Mucosa of rectum (tissue), 2 donors: ENCODE measurements around the gene KIF18A.
"Not testable (repeated sequence)": the region's sequence is repeated elsewhere in the genome, so short reads cannot be mapped to it uniquely, and the experiment has no call there.

Source experiments
- H3K27ac ChIP-seq, 2 donors: one replicate each; pipeline ENCODE4 v1.7.0; 2013; ENCODE audit warnings: inconsistent platforms in 2 of 2, low read depth in 2 of 2, low read length in 2 of 2
- H3K27me3 ChIP-seq, 2 donors: one replicate each; pipeline ENCODE4 v1.7.0; 2013; ENCODE audit warnings: low read length in 2 of 2; ENCODE audit not compliant: control insufficient read depth in 2 of 2, insufficient read depth in 2 of 2
- H3K36me3 ChIP-seq, 2 donors: one replicate each; pipeline ENCODE4 v1.7.0; 2013; ENCODE audit warnings: low read length in 2 of 2; ENCODE audit not compliant: control insufficient read depth in 2 of 2, insufficient read depth in 2 of 2
- H3K4me1 ChIP-seq, 2 donors: one replicate each; pipeline ENCODE4 v1.7.0; 2013; ENCODE audit warnings: low read length in 2 of 2, mild to moderate bottlenecking in 1 of 2; ENCODE audit not compliant: control insufficient read depth in 2 of 2, insufficient read depth in 2 of 2
- H3K4me3 ChIP-seq, 2 donors: one replicate each; pipeline ENCODE4 v1.7.0; 2013; ENCODE audit warnings: low read length in 2 of 2
- H3K9ac ChIP-seq, 2 donors: one replicate each; pipeline ENCODE4 v1.7.0; 2013; ENCODE audit warnings: low read length in 2 of 2, low read depth in 1 of 2, mild to moderate bottlenecking in 1 of 2
- H3K9me3 ChIP-seq, 2 donors: one replicate each; pipeline ENCODE4 v1.7.0; 2013; ENCODE audit warnings: low read length in 2 of 2; ENCODE audit not compliant: control insufficient read depth in 2 of 2
- donor health status: healthy.
- donor health status: Normal muscosa, but diverticular disease.

KIF18A gene

DNA sequence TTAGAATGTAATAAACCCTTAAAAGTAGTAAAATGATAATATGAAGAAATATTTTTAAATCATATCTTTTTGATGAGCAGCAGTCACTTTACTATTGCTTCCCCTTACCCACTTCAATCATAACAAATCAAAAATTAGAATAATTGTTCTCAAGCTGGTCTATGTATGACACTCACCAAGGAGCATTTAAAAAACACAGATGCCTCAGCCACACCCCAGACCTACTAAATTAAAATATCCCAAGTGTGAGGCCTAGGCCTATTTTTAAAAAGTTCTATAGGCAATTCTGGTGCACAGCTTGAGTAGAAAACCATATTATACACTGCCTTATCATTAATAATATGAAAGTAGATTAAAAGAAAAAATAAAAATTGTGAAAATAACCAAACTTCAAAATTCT lies 15.2 kb downstream of the KIF18A start:
- Histone ChIP-seq H3K9me3 (no peaks in the 10 kb centered on the region), H3K9ac (no peak overlapping the region), H3K27ac (no peak overlapping the region), H3K4me1 (no peaks in the 10 kb centered on the region), H3K27me3 (no peaks in the 10 kb centered on the region), H3K4me3 (no peak overlapping the region), H3K36me3 (no peaks in the 10 kb centered on the region)

DNA sequence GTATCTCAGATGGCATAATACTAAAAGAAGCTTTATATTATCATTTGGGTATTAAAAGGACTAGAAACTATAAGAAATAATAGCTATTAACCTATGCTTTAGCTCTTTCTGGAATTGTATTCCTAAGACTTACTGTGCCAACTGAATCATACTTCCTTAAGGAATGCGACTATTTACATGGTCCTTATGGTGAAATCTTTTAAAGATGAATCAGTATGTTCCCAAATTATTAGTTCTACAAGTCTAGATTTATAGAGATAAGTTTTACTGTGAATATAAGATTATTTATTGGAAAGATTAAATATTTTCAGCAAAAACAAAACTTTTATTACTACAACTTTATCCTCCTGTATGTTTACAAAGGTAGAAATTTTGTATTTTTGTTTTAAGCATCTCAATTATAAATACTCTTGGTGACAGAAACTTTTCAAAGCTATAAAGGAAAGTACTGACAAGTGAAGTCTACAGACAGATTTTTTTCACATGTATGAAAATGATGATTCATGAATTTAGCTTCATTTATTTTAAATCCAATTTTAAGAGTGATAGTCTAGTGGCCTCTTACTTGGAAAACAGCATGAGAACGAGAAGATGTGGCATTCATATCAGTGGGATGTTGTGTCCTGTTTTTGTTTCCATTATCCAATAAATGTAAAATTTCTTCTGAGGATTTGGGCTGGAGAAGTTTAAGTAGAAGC lies 17.8 kb downstream of the KIF18A start:
- no peak overlapping the region for H3K27ac ChIP-seq
- H3K4me1 ChIP-seq, result no peaks in the 10 kb centered on the region
- H3K9me3 ChIP-seq, result no peaks in the 10 kb centered on the region
- no peak overlapping the region for H3K9ac ChIP-seq
- H3K4me3 ChIP-seq, result no peak overlapping the region
- no peaks in the 10 kb centered on the region for H3K36me3 ChIP-seq
- no peaks in the 10 kb centered on the region for H3K27me3 ChIP-seq

DNA sequence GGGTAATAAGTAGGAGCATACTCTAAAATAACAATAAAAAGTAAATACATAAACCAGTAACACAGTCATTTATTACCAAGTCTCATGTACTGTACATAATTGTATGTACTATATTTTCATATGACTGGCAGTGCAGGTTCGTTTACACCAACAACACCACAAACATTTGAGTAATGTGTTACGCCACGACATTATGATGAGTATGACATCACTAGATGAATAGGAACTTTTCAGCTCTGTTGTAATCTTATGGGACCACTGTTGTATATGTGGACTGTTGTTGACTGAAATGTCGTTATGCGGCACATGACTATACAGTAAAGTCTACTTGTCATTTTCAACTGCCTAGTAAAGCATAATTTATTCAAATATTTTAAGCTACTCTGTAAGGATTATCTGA lies 18.6 kb downstream of the KIF18A start:
- Histone ChIP-seq H3K4me3 (no peak overlapping the region), H3K9ac (no peak overlapping the region), H3K36me3 (no peaks in the 10 kb centered on the region), H3K27me3 (no peaks in the 10 kb centered on the region), H3K4me1 (no peaks in the 10 kb centered on the region), H3K9me3 (no peaks in the 10 kb centered on the region), H3K27ac (no peak overlapping the region)

DNA sequence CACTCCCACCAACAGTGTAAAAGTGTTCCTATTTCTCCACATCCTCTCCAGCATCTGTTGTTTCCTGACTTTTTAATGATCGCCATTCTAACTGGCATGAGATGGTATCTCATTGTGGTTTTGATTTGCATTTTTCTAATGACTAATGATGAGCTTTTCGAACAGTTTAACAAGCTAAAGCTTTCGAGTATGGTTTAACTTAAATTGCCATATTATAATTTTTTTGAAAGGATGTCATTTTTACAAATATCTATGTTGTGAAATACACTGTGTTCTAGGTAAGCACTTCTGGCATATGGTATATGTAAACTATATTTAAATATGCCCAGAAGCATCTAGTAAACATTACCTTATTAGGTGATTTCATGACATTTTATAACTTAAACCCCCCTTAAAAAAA lies 20.3 kb downstream of the KIF18A start:
- not testable (repeated sequence) for H3K27me3 ChIP-seq, H3K27ac ChIP-seq, H3K9ac ChIP-seq, H3K4me3 ChIP-seq, H3K9me3 ChIP-seq, H3K4me1 ChIP-seq, H3K36me3 ChIP-seq

DNA sequence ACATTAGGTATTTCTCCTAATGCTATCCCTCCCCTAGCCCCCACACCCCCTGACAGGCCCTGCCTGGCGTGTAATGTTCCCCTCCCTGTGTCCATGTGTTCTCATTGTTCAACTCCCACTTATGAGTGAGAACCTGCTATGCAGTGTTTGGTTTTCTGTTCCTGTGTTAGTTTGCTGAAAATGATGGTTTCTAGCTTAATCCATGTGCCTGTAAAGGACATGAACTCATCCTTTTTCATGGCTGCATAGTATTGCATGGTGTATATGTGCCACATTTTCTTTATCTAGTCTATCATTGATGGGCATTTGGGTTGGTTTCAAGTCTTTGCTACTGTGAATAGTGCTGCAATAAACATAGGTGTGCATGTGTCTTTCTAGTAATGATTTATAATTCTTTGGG lies 20.8 kb downstream of the KIF18A start:
- not testable (repeated sequence) for H3K4me3 ChIP-seq, H3K27me3 ChIP-seq, H3K4me1 ChIP-seq, H3K36me3 ChIP-seq, H3K9ac ChIP-seq, H3K27ac ChIP-seq, H3K9me3 ChIP-seq

DNA sequence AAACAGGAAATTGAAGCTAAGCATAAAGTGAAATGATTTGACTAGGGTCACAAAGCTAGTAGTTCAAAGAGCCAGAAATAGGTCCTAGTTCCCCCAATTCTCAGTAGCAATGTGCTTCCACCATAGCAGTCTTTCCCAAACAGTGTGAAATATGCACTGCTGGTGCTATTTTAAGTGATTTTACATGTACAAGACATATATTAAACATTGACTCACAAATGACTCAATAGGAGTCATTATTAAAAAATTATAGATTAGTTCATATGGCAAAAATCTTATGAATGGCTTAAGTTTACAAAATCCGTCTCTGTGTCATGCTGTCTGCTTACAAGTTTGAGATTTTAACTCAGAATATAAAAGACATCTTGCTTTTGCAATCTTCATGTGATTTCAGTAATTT lies 21.4 kb downstream of the KIF18A start:
- H3K4me1 ChIP-seq, result no peaks in the 10 kb centered on the region

DNA sequence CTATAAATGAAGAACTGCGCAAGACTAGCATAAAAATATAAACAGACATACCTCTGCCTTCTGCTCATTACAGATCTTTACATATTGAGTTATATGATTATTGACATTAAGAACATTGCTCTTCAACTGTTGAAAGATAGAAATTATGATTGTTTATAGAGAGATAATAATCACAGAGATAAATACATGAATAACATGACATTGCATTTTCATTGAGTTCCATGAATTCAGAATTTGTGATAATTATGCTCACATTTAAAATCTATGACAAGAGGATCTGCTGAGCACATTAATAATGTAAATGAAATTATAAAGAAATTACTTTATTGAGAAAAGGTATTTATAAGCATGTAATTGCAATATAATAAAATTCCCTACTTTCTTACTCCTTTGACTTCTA lies 24.8 kb downstream of the KIF18A start:
- H3K36me3 ChIP-seq, result no peaks in the 10 kb centered on the region
- H3K9me3 ChIP-seq, result no peaks in the 10 kb centered on the region
- no peaks in the 10 kb centered on the region for H3K4me1 ChIP-seq
- no peak overlapping the region for H3K27ac ChIP-seq
- H3K4me3 ChIP-seq, result no peak overlapping the region
- no peaks in the 10 kb centered on the region for H3K27me3 ChIP-seq
- H3K9ac ChIP-seq, result no peak overlapping the region

More for the DNA sequence above, 21.4 kb downstream of the KIF18A start:
- H3K9ac ChIP-seq, result no peak overlapping the region
- no peak overlapping the region for H3K27ac ChIP-seq
- H3K9me3 ChIP-seq, result no peaks in the 10 kb centered on the region
- H3K36me3 ChIP-seq, result no peaks in the 10 kb centered on the region
- H3K27me3 ChIP-seq, result no peaks in the 10 kb centered on the region
- no peak overlapping the region for H3K4me3 ChIP-seq

DNA sequence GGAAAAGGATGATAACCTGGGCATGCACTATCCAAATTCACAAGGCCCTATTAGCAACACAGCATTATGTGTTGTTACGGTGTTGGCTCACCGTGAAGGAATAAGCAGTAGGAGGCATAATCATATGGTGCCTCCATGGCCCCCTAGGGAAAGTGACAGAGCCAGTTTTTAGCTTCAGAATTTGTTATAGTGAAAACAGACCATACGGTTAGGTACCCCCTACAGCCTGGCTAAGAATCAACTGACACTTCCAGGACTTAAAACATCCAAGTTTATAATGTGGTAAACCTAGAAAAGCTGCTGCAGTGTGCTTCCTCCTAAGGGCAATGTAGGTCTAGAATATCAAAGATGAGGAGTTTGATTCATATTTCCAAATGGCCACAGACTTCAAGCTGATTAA lies 30.4 kb downstream of the KIF18A start:
- Histone ChIP-seq H3K36me3 (no peaks in the 10 kb centered on the region), H3K9me3 (no peaks in the 10 kb centered on the region), H3K27me3 (no peaks in the 10 kb centered on the region), H3K4me3 (no peak overlapping the region), H3K4me1 (no peaks in the 10 kb centered on the region), H3K9ac (no peak overlapping the region), H3K27ac (no peak overlapping the region)

DNA sequence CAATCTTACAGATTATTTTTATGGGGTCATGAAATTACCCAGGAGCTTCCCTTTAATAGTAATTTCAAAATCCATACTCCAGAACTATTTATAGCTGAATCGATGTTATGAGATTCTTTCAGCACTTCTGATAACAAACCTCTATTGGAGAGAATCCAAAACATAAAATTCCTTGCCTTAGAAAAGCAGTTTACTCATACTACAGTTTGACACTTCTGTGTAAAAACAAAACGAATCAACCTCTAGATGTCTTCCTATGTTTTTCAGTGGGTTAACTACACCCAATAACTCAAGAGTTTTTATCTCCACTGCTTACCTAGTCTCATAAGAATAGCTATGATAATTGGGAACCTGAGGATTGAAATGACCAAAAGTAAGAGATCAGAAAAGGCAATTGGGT lies 35.6 kb downstream of the KIF18A start:
- Histone ChIP-seq H3K9me3 (no peaks in the 10 kb centered on the region), H3K27me3 (no peaks in the 10 kb centered on the region), H3K4me1 (no peaks in the 10 kb centered on the region), H3K36me3 (no peaks in the 10 kb centered on the region), H3K4me3 (no peak overlapping the region), H3K27ac (no peak overlapping the region), H3K9ac (no peak overlapping the region)

DNA sequence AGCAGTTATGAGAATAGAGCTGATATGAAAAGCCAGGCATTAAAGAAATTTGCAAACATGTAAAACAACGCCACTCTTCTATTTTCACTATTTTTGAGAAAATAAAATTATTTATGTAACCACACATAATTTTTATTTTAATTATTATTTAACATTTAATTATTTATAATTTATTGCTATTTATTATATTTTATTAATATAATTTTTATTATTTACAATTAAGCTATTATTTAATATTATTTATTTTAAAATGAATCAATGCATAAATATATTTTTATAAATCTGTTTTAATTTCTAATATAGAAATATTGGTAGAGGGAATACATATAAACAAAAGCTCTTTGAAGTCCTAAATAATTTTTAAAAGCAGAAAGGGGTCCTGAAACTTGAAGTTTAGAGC lies 36.7 kb downstream of the KIF18A start:
- H3K4me1 ChIP-seq, result no peaks in the 10 kb centered on the region
- no peak overlapping the region for H3K27ac ChIP-seq
- H3K9me3 ChIP-seq, result no peaks in the 10 kb centered on the region
- H3K9ac ChIP-seq, result no peak overlapping the region
- H3K4me3 ChIP-seq, result no peak overlapping the region
- no peaks in the 10 kb centered on the region for H3K27me3 ChIP-seq
- H3K36me3 ChIP-seq, result no peaks in the 10 kb centered on the region

DNA sequence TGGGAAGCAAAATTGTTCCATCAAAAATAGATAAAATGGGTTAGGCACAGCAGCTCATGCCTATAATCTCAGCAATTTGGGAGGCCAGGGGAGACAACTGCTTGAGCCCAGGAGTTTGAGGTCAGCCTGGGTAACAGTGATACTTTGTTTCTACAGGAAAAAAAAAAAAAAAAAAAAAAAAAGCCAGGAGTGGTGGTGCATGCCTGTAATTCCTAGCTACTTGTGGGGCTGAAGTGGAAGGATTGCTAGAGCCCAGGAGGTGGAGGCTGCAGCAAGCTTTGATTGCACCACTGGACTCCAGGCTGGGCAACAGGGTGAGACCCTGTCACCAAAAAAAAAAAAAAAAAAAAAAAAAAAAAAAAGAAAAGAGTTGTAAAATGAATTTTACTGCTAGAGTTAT lies 49.6 kb downstream of the KIF18A start:
- Histone ChIP-seq H3K36me3 (no peaks in the 10 kb centered on the region), H3K27me3 (no peaks in the 10 kb centered on the region), H3K4me3 (no peak overlapping the region), H3K27ac (no peak overlapping the region), H3K4me1 (no peaks in the 10 kb centered on the region), H3K9me3 (no peaks in the 10 kb centered on the region), H3K9ac (no peak overlapping the region)
